IMR-90 (cell line): ENCODE measurements around the gene GNAI1. TPM values are rescaled to one million over a fixed set of nuclear protein-coding genes. Genes with fewer than 3 reads are reported as not detected.
A peak's percentile ranks its signal among the peaks of the same experiment; 100 is the strongest.

Experiments
- ATAC-seq: fragments of 200-7000 bp; cut with Tn5 transposase; 2 replicates; pipeline ENCODE4 v1.9.1; 2020; ENCODE audit warnings: low read depth, mild to moderate bottlenecking, moderate library complexity
- BruUV-seq: library from RNA; stranded (reverse); fragments of 400-500 nt; replicated peaks from 2 replicates; lab custom pipeline; 2021; lab: Mats Ljungman, UMichigan
- CTCF ChIA-PET: fragments of 300-600 bp; formaldehyde crosslinking; extraction: SDS; loops from one replicate; lab custom pipeline; 2021; ENCODE audit warnings: antibody characterized with exemption; lab: Yijun Ruan, JAX
- POLR2A ChIA-PET: fragments of 300-600 bp; sonication (Branson Sonifier 250); formaldehyde crosslinking; loops from one replicate; lab custom pipeline; 2022; ENCODE audit warnings: antibody characterized with exemption; ENCODE audit not compliant: unreplicated experiment; lab: Charles Lee
- DNase-seq: peaks from one replicate; pipeline ENCODE4 v3.0.0; 2013
- H2AFZ ChIP-seq: replicated peaks from 2 replicates; pipeline ENCODE3; 2013; ENCODE audit warnings: low read length, mild to moderate bottlenecking; ENCODE audit not compliant: poor library complexity
- H2AK5ac ChIP-seq: 2 replicates; pipeline ENCODE4 v1.6.1; 2013; ENCODE audit warnings: low read depth, low read length, inconsistent platforms
- H2AK9ac ChIP-seq: replicated peaks from 2 replicates; pipeline ENCODE3; 2013; ENCODE audit warnings: mild to moderate bottlenecking, low read depth, low read length, moderate library complexity; ENCODE audit not compliant: poor library complexity
- H2BK120ac ChIP-seq: 2 replicates; pipeline ENCODE4 v1.6.1; 2013; ENCODE audit warnings: low read depth, low read length, inconsistent platforms
- H2BK15ac ChIP-seq: 3 replicates; pipeline ENCODE4 v1.6.1; 2013; ENCODE audit warnings: low read depth, low read length, inconsistent platforms
- H2BK20ac ChIP-seq: 2 replicates; pipeline ENCODE4 v1.6.1; 2013; ENCODE audit warnings: low read depth, mild to moderate bottlenecking, inconsistent platforms, low read length, moderate library complexity
- H2BK5ac ChIP-seq: 2 replicates; pipeline ENCODE4 v1.6.1; 2013; ENCODE audit warnings: mild to moderate bottlenecking, low read depth, low read length, inconsistent platforms; ENCODE audit not compliant: poor library complexity, severe bottlenecking
- H3K14ac ChIP-seq: replicated peaks from 2 replicates; pipeline ENCODE4 v1.6.1; 2013; ENCODE audit warnings: low read depth, low read length, inconsistent platforms
- H3K18ac ChIP-seq: 2 replicates; pipeline ENCODE4 v1.6.1; 2013; ENCODE audit warnings: low read depth, low read length, control low read depth
- H3K23ac ChIP-seq: 2 replicates; pipeline ENCODE4 v1.6.1; 2013; ENCODE audit warnings: low read depth, low read length, inconsistent platforms
- H3K27ac ChIP-seq: 2 replicates; pipeline ENCODE4 v1.5.1; 2013; ENCODE audit warnings: mild to moderate bottlenecking, control low read depth, low read length; ENCODE audit not compliant: insufficient read depth
- H3K27me3 ChIP-seq: 2 replicates; pipeline ENCODE4 v1.6.1; 2013; ENCODE audit warnings: low read length; ENCODE audit not compliant: control insufficient read depth, insufficient read depth
- H3K36me3 ChIP-seq: 2 replicates; pipeline ENCODE4 v1.6.1; 2013; ENCODE audit warnings: low read length, mixed read lengths; ENCODE audit not compliant: control insufficient read depth, insufficient read depth
- H3K4ac ChIP-seq: 2 replicates; pipeline ENCODE4 v1.6.1; 2013; ENCODE audit warnings: low read depth, low read length, inconsistent platforms
- H3K4me1 ChIP-seq: 2 replicates; pipeline ENCODE4 v1.6.1; 2013; ENCODE audit warnings: low read length, mixed read lengths; ENCODE audit not compliant: control insufficient read depth, insufficient read depth
- H3K4me2 ChIP-seq: 2 replicates; pipeline ENCODE4 v1.6.1; 2013; ENCODE audit warnings: low read depth, mild to moderate bottlenecking, control low read depth, low read length, moderate library complexity
- H3K4me3 ChIP-seq: 2 replicates; pipeline ENCODE4 v1.5.1; 2013; ENCODE audit warnings: low read depth, mild to moderate bottlenecking, control low read depth, low read length, moderate library complexity; ENCODE audit not compliant: insufficient read depth
- H3K56ac ChIP-seq: 2 replicates; pipeline ENCODE4 v1.6.1; 2013; ENCODE audit warnings: low read length, inconsistent platforms; ENCODE audit not compliant: insufficient read depth; ENCODE audit errors: extremely low read depth
- H3K79me1 ChIP-seq, 2 experiments: 2 replicates each; pipeline ENCODE4 v1.6.1; 2013; ENCODE audit warnings: low read length in 2 of 2, inconsistent platforms in 1 of 2, low read depth in 1 of 2
- H3K9ac ChIP-seq: 2 replicates; pipeline ENCODE4 v1.6.1; 2013; ENCODE audit warnings: low read depth, low read length, control low read depth
- H3K9me1 ChIP-seq: 2 replicates; pipeline ENCODE4 v1.6.1; 2013; ENCODE audit warnings: low read length, inconsistent platforms; ENCODE audit not compliant: insufficient read depth
- H3K9me3 ChIP-seq: 2 replicates; pipeline ENCODE4 v1.6.1; 2013; ENCODE audit warnings: low read length; ENCODE audit not compliant: control insufficient read depth, insufficient read depth
- H4K20me1 ChIP-seq: 2 replicates; pipeline ENCODE4 v1.6.1; 2013; ENCODE audit warnings: low read length, inconsistent platforms; ENCODE audit not compliant: insufficient read depth
- H4K5ac ChIP-seq: 2 replicates; pipeline ENCODE4 v1.6.1; 2013; ENCODE audit warnings: mild to moderate bottlenecking, low read depth, low read length, control low read depth
- H4K8ac ChIP-seq, 2 experiments: 2 replicates each; pipeline ENCODE4 v1.6.1; 2013; ENCODE audit warnings: low read depth in 2 of 2, low read length in 2 of 2, control low read depth in 1 of 2, inconsistent platforms in 1 of 2
- H4K91ac ChIP-seq: 2 replicates; pipeline ENCODE4 v1.6.1; 2013; ENCODE audit warnings: low read depth, low read length, inconsistent platforms; ENCODE audit not compliant: insufficient read depth
- BHLHE40 ChIP-seq: fragments of 150-350 bp; IDR thresholded peaks from 2 replicates; pipeline ENCODE4 v1.6.1; 2016; ENCODE audit warnings: mild to moderate bottlenecking, low read depth, low read length
- CEBPB ChIP-seq: IDR thresholded peaks from 2 replicates; pipeline ENCODE4 v1.6.1; 2012; ENCODE audit warnings: low read depth, low read length, improper control_type of control experiment
- CHD1 ChIP-seq: IDR thresholded peaks from 2 replicates; pipeline ENCODE4 v1.6.1; 2012; ENCODE audit warnings: low read depth, low read length, improper control_type of control experiment
- CTCF ChIP-seq: conservative IDR thresholded peaks from 2 replicates; pipeline ENCODE4 v1.5.1; 2012; ENCODE audit warnings: mild to moderate bottlenecking, low read depth, low read length, improper control_type of control experiment
- ELK1 ChIP-seq: fragments of 150-350 bp; IDR thresholded peaks from 2 replicates; pipeline ENCODE4 v1.6.1; 2016; ENCODE audit warnings: low read depth, mild to moderate bottlenecking, low read length, moderate library complexity, borderline replicate concordance
- MAFK ChIP-seq: IDR thresholded peaks from 2 replicates; pipeline ENCODE4 v1.6.1; 2012; ENCODE audit warnings: low read depth, low read length, improper control_type of control experiment
- MAZ ChIP-seq: IDR thresholded peaks from 2 replicates; pipeline ENCODE4 v1.6.1; 2012; ENCODE audit warnings: low read depth, mild to moderate bottlenecking, low read length, improper control_type of control experiment, moderate library complexity, borderline replicate concordance
- NFE2L2 ChIP-seq: fragments of 150-350 bp; IDR thresholded peaks from 2 replicates; pipeline ENCODE4 v1.6.1; 2016; ENCODE audit warnings: low read depth, mild to moderate bottlenecking, low read length
- POLR2A ChIP-seq: IDR thresholded peaks from 2 replicates; pipeline ENCODE4 v1.6.1; 2012; ENCODE audit warnings: mild to moderate bottlenecking, low read depth, low read length
- RAD21 ChIP-seq: IDR thresholded peaks from 2 replicates; pipeline ENCODE4 v1.6.1; 2012; ENCODE audit warnings: low read length, improper control_type of control experiment
- RFX5 ChIP-seq: IDR thresholded peaks from 2 replicates; pipeline ENCODE4 v1.8.0; 2012; ENCODE audit warnings: low read depth, mild to moderate bottlenecking, low read length, moderate library complexity
- SMC3 ChIP-seq: fragments of 150-350 bp; IDR thresholded peaks from 2 replicates; pipeline ENCODE4 v1.6.1; 2016; ENCODE audit warnings: low read depth, mild to moderate bottlenecking, antibody characterized with exemption, low read length, moderate library complexity
- USF2 ChIP-seq: fragments of 150-350 bp; IDR thresholded peaks from 2 replicates; pipeline ENCODE4 v1.6.1; 2017; ENCODE audit warnings: mild to moderate bottlenecking, antibody characterized with exemption, low read length, low read depth
- WGBS, 2 experiments: methylation state at CpG; one replicate each; pipeline versions ENCODE4 v1.1.5 to v1.1.7; 2013; ENCODE audit warnings: missing lambda C conversion rate in 2 of 2; ENCODE audit not compliant: insufficient read length in 1 of 2; ENCODE audit errors: extremely low coverage in 2 of 2; 5-methylcytosine and 5-hydroxymethylcytosine counted together
- dilution Hi-C: fragments of 300-500 bp; cut with HindIII; formaldehyde crosslinking; loops from one replicate; pipeline ENCODE4 v1.14.3; 2018; ENCODE audit warnings: low sequenced_read_pairs; ENCODE audit not compliant: unreplicated experiment
- in situ Hi-C: fragments of 300-500 bp; cut with MboI; formaldehyde crosslinking; loops from 3 replicates; pipeline ENCODE4 v1.14.3; 2019; ENCODE audit warnings: low sequenced_read_pairs, inconsistent platforms, mixed read lengths
- intact Hi-C: fragments of 100-400 bp; cut with micrococcal nuclease; formaldehyde crosslinking; loops from 2 replicates; pipeline ENCODE4 v1.10.0; 2022
- polyA plus RNA-seq, 3 experiments: library from polyadenylated mRNA; depleted of rRNA; stranded (reverse); fragments of >200 nt; gene quantifications; 2 replicates each; pipeline ENCODE4 v1.2.3, GENCODE V29; 2012; ENCODE audit warnings: low replicate concordance in 1 of 3
- total RNA-seq: library from RNA; depleted of rRNA; stranded (reverse); fragments of >200 nt; gene quantifications from 2 replicates; pipeline ENCODE4 v1.2.3, GENCODE V29; 2012

The GNAI1 gene
- total and polyA plus RNA-seq, 2 of the 4 experiments (the other 2 are of a cell fraction), result 21.1 to 26.5 TPM

GRCh38 chr7:80208700-80209099 is 74.1 kb downstream of the GNAI1 start:
- TF ChIP-seq BHLHE40 (no peak), RFX5 (no peak), RAD21 (no peak), ELK1 (no peak), CEBPB (no peak), CTCF (no peak), CHD1 (no peak), MAFK (no peak), NFE2L2 (no peak), POLR2A (no peak), USF2 (no peak), SMC3 (no peak), MAZ (no peak)
- no peak overlapping the region for H3K9ac ChIP-seq
- no peak overlapping the region for H4K91ac ChIP-seq
- ChIA-PET CTCF (interaction anchor here (1.0 kb wide), 1 partner anchor 11 kb away, joined by 3 read pairs; no protein-coding TSS in a partner anchor), POLR2A (no interaction called here)
- no peak overlapping the region for H2BK20ac ChIP-seq
- ATAC-seq (no peak), DNase-seq (no peak)
- no peak overlapping the region for H2AK5ac ChIP-seq
- no peak overlapping the region for H3K27ac ChIP-seq
- H3K27me3 ChIP-seq, result no peaks in the 10 kb centered on the region
- H2AFZ ChIP-seq, result no peak overlapping the region
- peaks cover 19% of the 10 kb centered on the region for H3K36me3 ChIP-seq
- in situ Hi-C loops, result no loop called here
- no peaks in the 10 kb centered on the region for H4K20me1 ChIP-seq
- no peak overlapping the region for H2BK120ac ChIP-seq
- H3K4ac ChIP-seq, result no peak overlapping the region
- H3K4me1 ChIP-seq, result peaks cover 2% of the 10 kb centered on the region; the same call in 1 of the 2 replicates
- H4K5ac ChIP-seq, result peak overlapping the region; percentile 6; the same call in 1 of the 2 replicates
- H2BK5ac ChIP-seq, result no peak overlapping the region
- no peak overlapping the region for H3K4me3 ChIP-seq
- BruUV-seq, result no TSS peak
- H2BK15ac ChIP-seq, result no peak overlapping the region
- H3K9me3 ChIP-seq, result no peaks in the 10 kb centered on the region
- no peak overlapping the region for H3K56ac ChIP-seq
- no CpG with 5 or more reads among the region's 2 CpGs for WGBS, 2 experiments
- intact Hi-C loops, result loop anchor here (2.0 kb wide), 1 partner anchor 18 kb away; no protein-coding TSS in a partner anchor
- H3K9me1 ChIP-seq, result no peaks in the 10 kb centered on the region
- no peak overlapping the region for H4K8ac ChIP-seq
- dilution Hi-C loops, result loop anchor here (10.0 kb wide), 1 partner anchor 96 kb away; no protein-coding TSS in a partner anchor
- H3K18ac ChIP-seq, result no peak overlapping the region
- H3K4me2 ChIP-seq, result no peak overlapping the region
- H2AK9ac ChIP-seq, result no peak overlapping the region
- H3K14ac ChIP-seq, result no peak overlapping the region
- H3K79me1 ChIP-seq, result peaks cover 3 to 10% of the 10 kb centered on the region in 2 experiments; a peak in 3 of 4 replicates
- H3K23ac ChIP-seq, result no peak overlapping the region
